ENCODE results near the gene CCER1. TPM values are rescaled to one million over a fixed set of nuclear protein-coding genes. Genes with fewer than 3 reads are reported as not detected.

The CCER1 gene
- total and polyA plus RNA-seq, 2 experiments from 2014 or later, result not detected

- Mint-ChIP-seq H3K27ac (no peak overlapping the region), H3K4me1 (peaks cover 16% of the 10 kb centered on the region), H3K27me3 (ENCODE audit: insufficient read depth, low read depth, poor library complexity) (peaks cover 2% of the 10 kb centered on the region), H3K36me3 (ENCODE audit: low read depth) (no peaks in the 10 kb centered on the region), H3K9me3 (no peaks in the 10 kb centered on the region), H3K4me3 (no peak overlapping the region)
- Histone ChIP-seq H3K36me3 (ENCODE audit: insufficient read depth) (no peaks in the 10 kb centered on the region), H3K4me1 (ENCODE audit: insufficient read depth) (peaks cover 12% of the 10 kb centered on the region; the same call in 1 of the 2 replicates), H4K20me1 (replicated peaks; ENCODE audit: insufficient read depth) (no peaks in the 10 kb centered on the region), H3K9me2 (ENCODE audit: insufficient read depth) (no peaks in the 10 kb centered on the region), H3F3A (replicated peaks; ENCODE audit: low read depth) (no peaks in the 10 kb centered on the region), H3K79me2 (replicated peaks; ENCODE audit: insufficient read depth) (no peaks in the 10 kb centered on the region), H2AFZ (no peak overlapping the region), H3K4me3 (no peak overlapping the region), H3K27me3 (ENCODE audit: insufficient read depth) (no peaks in the 10 kb centered on the region), H3K27ac (ENCODE audit: low read depth) (no peak overlapping the region), H3K4me2 (no peak overlapping the region)
- no peak for DNase-seq (ENCODE audit: low spot score)
- ATAC-seq, result no peak
- TF ChIP-seq POLR2AphosphoS5 (IDR thresholded peaks at IDR 0.05; ENCODE audit: low read depth) (no peak), EZH2 (IDR thresholded peaks at IDR 0.05; ENCODE audit: low read depth, unreplicated experiment) (no peak), ZNF114 (CRISPR knock-in tag; IDR thresholded peaks at IDR 0.05) (no peak), NANOG (IDR thresholded peaks at IDR 0.05; ENCODE audit: borderline replicate concordance) (no peak), REST (IDR thresholded peaks at IDR 0.05; ENCODE audit: unreplicated experiment) (no peak)
Measured at GRCh38 chr12:90970911-90971310, 15.9 kb upstream of the CCER1 start.

- Mint-ChIP-seq H3K27me3 (ENCODE audit: insufficient read depth, low read depth, poor library complexity) (peaks cover 2% of the 10 kb centered on the region), H3K27ac (no peak overlapping the region), H3K4me3 (no peak overlapping the region), H3K9me3 (no peaks in the 10 kb centered on the region), H3K36me3 (ENCODE audit: low read depth) (no peaks in the 10 kb centered on the region), H3K4me1 (peaks cover 16% of the 10 kb centered on the region)
- Histone ChIP-seq H3K36me3 (ENCODE audit: insufficient read depth) (no peaks in the 10 kb centered on the region), H3K79me2 (replicated peaks; ENCODE audit: insufficient read depth) (no peaks in the 10 kb centered on the region), H3K27ac (ENCODE audit: low read depth) (no peak overlapping the region), H2AFZ (no peak overlapping the region), H3K4me3 (no peak overlapping the region), H3K4me1 (ENCODE audit: insufficient read depth) (peaks cover 12% of the 10 kb centered on the region; the same call in 1 of the 2 replicates), H4K20me1 (replicated peaks; ENCODE audit: insufficient read depth) (no peaks in the 10 kb centered on the region), H3K4me2 (no peak overlapping the region), H3F3A (replicated peaks; ENCODE audit: low read depth) (no peaks in the 10 kb centered on the region), H3K27me3 (ENCODE audit: insufficient read depth) (no peaks in the 10 kb centered on the region), H3K9me2 (ENCODE audit: insufficient read depth) (no peaks in the 10 kb centered on the region)
- DNase-seq (ENCODE audit: low spot score), result no peak
- ATAC-seq, result no peak
- TF ChIP-seq ZNF462 (CRISPR knock-in tag; IDR thresholded peaks at IDR 0.05), result no peak
- TF ChIP-seq POLR2AphosphoS5 (IDR thresholded peaks at IDR 0.05; ENCODE audit: low read depth), result no peak
- TF ChIP-seq CREB1 (CRISPR knock-in tag; IDR thresholded peaks at IDR 0.05; ENCODE audit: low read depth), result no peak
- TF ChIP-seq ZNF331 (CRISPR knock-in tag; IDR thresholded peaks at IDR 0.05; ENCODE audit: low read depth), result no peak
- TF ChIP-seq CTCF (conservative IDR thresholded peaks at IDR 0.05; ENCODE audit: low read depth in 2 of 2), result no peak
- no peak for TF ChIP-seq ETS1 (IDR thresholded peaks at IDR 0.05)
- no peak for TF ChIP-seq ZNF114 (CRISPR knock-in tag; IDR thresholded peaks at IDR 0.05)
Measured at GRCh38 chr12:90970471-90970870, 15.5 kb upstream of the CCER1 start.
